ENCODE measurements around the gene NAV2.

GRCh38 chr11:20061776-20062175 is 349.1 kb downstream of the NAV2 start:
- TF ChIP-seq, protein P1, sequence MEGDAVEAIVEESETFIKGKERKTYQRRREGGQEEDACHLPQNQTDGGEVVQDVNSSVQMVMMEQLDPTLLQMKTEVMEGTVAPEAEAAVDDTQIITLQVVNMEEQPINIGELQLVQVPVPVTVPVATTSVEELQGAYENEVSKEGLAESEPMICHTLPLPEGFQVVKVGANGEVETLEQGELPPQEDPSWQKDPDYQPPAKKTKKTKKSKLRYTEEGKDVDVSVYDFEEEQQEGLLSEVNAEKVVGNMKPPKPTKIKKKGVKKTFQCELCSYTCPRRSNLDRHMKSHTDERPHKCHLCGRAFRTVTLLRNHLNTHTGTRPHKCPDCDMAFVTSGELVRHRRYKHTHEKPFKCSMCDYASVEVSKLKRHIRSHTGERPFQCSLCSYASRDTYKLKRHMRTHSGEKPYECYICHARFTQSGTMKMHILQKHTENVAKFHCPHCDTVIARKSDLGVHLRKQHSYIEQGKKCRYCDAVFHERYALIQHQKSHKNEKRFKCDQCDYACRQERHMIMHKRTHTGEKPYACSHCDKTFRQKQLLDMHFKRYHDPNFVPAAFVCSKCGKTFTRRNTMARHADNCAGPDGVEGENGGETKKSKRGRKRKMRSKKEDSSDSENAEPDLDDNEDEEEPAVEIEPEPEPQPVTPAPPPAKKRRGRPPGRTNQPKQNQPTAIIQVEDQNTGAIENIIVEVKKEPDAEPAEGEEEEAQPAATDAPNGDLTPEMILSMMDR (IDR thresholded peaks at IDR 0.05; ENCODE audit: low read depth, low read length) = no peak
- TF ChIP-seq POLR2A (IDR thresholded peaks at IDR 0.05; ENCODE audit: extremely low read depth, insufficient read length) = no peak
- TF ChIP-seq, protein P2, sequence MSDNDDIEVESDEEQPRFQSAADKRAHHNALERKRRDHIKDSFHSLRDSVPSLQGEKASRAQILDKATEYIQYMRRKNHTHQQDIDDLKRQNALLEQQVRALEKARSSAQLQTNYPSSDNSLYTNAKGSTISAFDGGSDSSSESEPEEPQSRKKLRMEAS (IDR thresholded peaks at IDR 0.05; ENCODE audit: low read depth, low read length) = no peak

Data from NB4 (cell line).